Lower leg skin (tissue), 4 donors: Measurements from ENCODE around the gene HDAC9. TPM values are rescaled to one million over a fixed set of nuclear protein-coding genes. Genes with fewer than 3 reads are reported as not detected.
"Not testable (repeated sequence)": the region's sequence is repeated elsewhere in the genome, so short reads cannot be mapped to it uniquely, and the experiment has no call there.

Experiments
- DNase-seq, 2 donors: peaks; one replicate each; pipeline ENCODE4 v3.0.0-alpha.2; 2019; ENCODE audit warnings: low spot score in 2 of 2
- H3K4me3 ChIP-seq: fragments of 200-600 bp; sonication (generic); 2 replicates; pipeline ENCODE4 v1.5.1; 2017; ENCODE audit warnings: mild to moderate bottlenecking, low read depth; ENCODE audit not compliant: poor library complexity, severe bottlenecking
- CTCF ChIP-seq, 3 donors: fragments of 450-650 bp; IDR thresholded peaks; one replicate each; pipeline ENCODE4 v1.5.1; 2016; ENCODE audit warnings: antibody characterized with exemption in 3 of 3, mild to moderate bottlenecking in 3 of 3, moderate library complexity in 2 of 3
- POLR2A ChIP-seq, 2 donors: fragments of 450-650 bp; IDR thresholded peaks; one replicate each; pipeline ENCODE4 v1.6.1; 2016 to 2017; ENCODE audit warnings: antibody characterized with exemption in 2 of 2, mild to moderate bottlenecking in 1 of 2, moderate library complexity in 1 of 2
- WGBS, 2 donors: methylation state at CpG; one replicate each; pipeline ENCODE4 v1.1.5; 2018; 5-methylcytosine and 5-hydroxymethylcytosine counted together
- intact Hi-C: fragments of 100-400 bp; cut with DNase I; formaldehyde crosslinking; loops from one replicate; pipeline ENCODE4 v1.15.0; 2023; ENCODE audit warnings: low total_unique reads
- total RNA-seq, 4 donors: library from RNA; depleted of rRNA; stranded (reverse); fragments of >200 nt; gene quantifications; one replicate each; pipeline ENCODE4 v1.1.0, GENCODE V29; 2016

HDAC9 gene
- total RNA-seq, 4 donors from 2014 or later, result 3.1 to 5.5 (median 4.7) TPM

GRCh38 chr7:19020711-19021110 is 525.2 kb downstream of the HDAC9 start:
- 64 to 71% methylated on average over 2 of the region's 2 CpGs for WGBS, 2 donors

GRCh38 chr7:19023477-19023876 is 527.9 kb downstream of the HDAC9 start:
- no peak for TF ChIP-seq CTCF (IDR thresholded peaks at IDR 0.05)
- no peak for TF ChIP-seq POLR2A (IDR thresholded peaks at IDR 0.05)
- H3K4me3 ChIP-seq, result no peak overlapping the region
- WGBS, 2 donors, result 91 to 99% methylated on average over 3 of the region's 3 CpGs
- DNase-seq, result no peak
- intact Hi-C loops, result no loop called here

More at GRCh38 chr7:19020711-19021110, 525.2 kb downstream of the HDAC9 start:
- H3K4me3 ChIP-seq, result no peak overlapping the region
- TF ChIP-seq CTCF (IDR thresholded peaks at IDR 0.05), result no peak
- TF ChIP-seq POLR2A (IDR thresholded peaks at IDR 0.05), result no peak
- intact Hi-C loops, result no loop called here
- no peak for DNase-seq

GRCh38 chr7:19024261-19024660 is 528.7 kb downstream of the HDAC9 start:
- H3K4me3 ChIP-seq, result no peak overlapping the region
- WGBS, 2 donors, result 69 to 70% methylated on average over 4 of the region's 4 CpGs
- intact Hi-C loops, result no loop called here
- TF ChIP-seq CTCF (IDR thresholded peaks at IDR 0.05), result no peak
- TF ChIP-seq POLR2A (IDR thresholded peaks at IDR 0.05), result no peak
- DNase-seq, result no peak

GRCh38 chr7:19026888-19027287 is 531.3 kb downstream of the HDAC9 start:
- intact Hi-C loops, result no loop called here
- no peak for DNase-seq
- TF ChIP-seq POLR2A (IDR thresholded peaks at IDR 0.05) (no peak), CTCF (IDR thresholded peaks at IDR 0.05) (no peak)
- H3K4me3 ChIP-seq, result no peak overlapping the region
- 57 to 60% methylated on average over 1 of the region's 1 CpG for whole genome bisulfite sequencing, 2 donors

- intact Hi-C loops, result no loop called here
- 47% methylated on average over 2 of the region's 2 CpGs for WGBS, 2 donors
- no peak for DNase-seq
- TF ChIP-seq CTCF (IDR thresholded peaks at IDR 0.05), result no peak
- no peak for TF ChIP-seq POLR2A (IDR thresholded peaks at IDR 0.05)
- no peak overlapping the region for H3K4me3 ChIP-seq
Measured at GRCh38 chr7:19030281-19030680, 534.7 kb downstream of the HDAC9 start.

GRCh38 chr7:19032942-19033341 is 537.4 kb downstream of the HDAC9 start:
- whole genome bisulfite sequencing, 2 donors, result 92 to 94% methylated on average over 3 of the region's 3 CpGs
- DNase-seq, intact Hi-C loops, H3K4me3 ChIP-seq: not testable (repeated sequence)
